CD4-positive, alpha-beta T cell (primary cell): Measurements from ENCODE around the gene LMTK3. TPM values are rescaled to one million over a fixed set of nuclear protein-coding genes. Genes with fewer than 3 reads are reported as not detected.

Source experiments
- ATAC-seq: fragments of 200-7000 bp; cut with Tn5 transposase; one replicate; pipeline ENCODE4 v1.10.0; 2022; ENCODE audit warnings: mild to moderate bottlenecking; ENCODE audit not compliant: poor library complexity
- CTCF ChIA-PET: fragments of 350-600 bp; sonication (Branson Sonifier 250); formaldehyde crosslinking; loops from one replicate; lab custom pipeline; 2021; ENCODE audit warnings: antibody characterized with exemption, inconsistent platforms; lab: Charles Lee
- POLR2A ChIA-PET: fragments of 350-600 bp; sonication (Branson Sonifier 250); formaldehyde crosslinking; loops from one replicate; lab custom pipeline; 2021; ENCODE audit warnings: antibody characterized with exemption, inconsistent platforms; lab: Charles Lee
- DNase-seq, 14 experiments: peaks; one replicate each; pipeline ENCODE4 v3.0.0-alpha.2; 2013 to 2020; ENCODE audit warnings: mixed read lengths in 2 of 14
- H3K27ac ChIP-seq, 2 donors: one replicate each; pipeline versions ENCODE4 v1.5.1 to v1.7.0; 2013; ENCODE audit warnings: low read length in 2 of 2, low read depth in 1 of 2, mild to moderate bottlenecking in 1 of 2
- H3K27me3 ChIP-seq, 2 experiments: 1 replicate in 1 of 2; 2 replicates in 1 of 2; pipeline versions ENCODE4 v1.6.1 to v1.7.0; 2013; ENCODE audit warnings: low read length in 2 of 2, control low read depth in 1 of 2, mild to moderate bottlenecking in 1 of 2, moderate library complexity in 1 of 2; ENCODE audit not compliant: insufficient read depth in 2 of 2, control insufficient read depth in 1 of 2
- H3K36me3 ChIP-seq: one replicate; pipeline ENCODE4 v1.6.1; 2013; ENCODE audit warnings: low read length, control low read depth; ENCODE audit not compliant: insufficient read depth
- H3K4me1 ChIP-seq: one replicate; pipeline ENCODE4 v1.6.1; 2013; ENCODE audit warnings: low read length, control low read depth; ENCODE audit not compliant: insufficient read depth
- H3K4me3 ChIP-seq: one replicate; pipeline ENCODE4 v1.5.1; 2013; ENCODE audit warnings: mild to moderate bottlenecking, low read length, moderate library complexity
- H3K9me3 ChIP-seq, 2 experiments: 1 replicate in 1 of 2; 2 replicates in 1 of 2; pipeline versions ENCODE4 v1.6.1 to v1.7.0; 2013; ENCODE audit warnings: low read length in 2 of 2, mild to moderate bottlenecking in 2 of 2, control low read depth in 1 of 2, moderate library complexity in 1 of 2; ENCODE audit not compliant: control insufficient read depth in 1 of 2, insufficient read depth in 1 of 2
- H3K27ac Mint-ChIP-seq: one replicate; pipeline ENCODE4 v1.8.0; 2020; ENCODE audit warnings: mixed read lengths
- H3K27me3 Mint-ChIP-seq: one replicate; pipeline ENCODE4 v1.8.0; 2021; ENCODE audit warnings: mixed read lengths
- H3K36me3 Mint-ChIP-seq: one replicate; pipeline ENCODE4 v1.8.0; 2021; ENCODE audit warnings: low read depth, mixed read lengths
- H3K4me1 Mint-ChIP-seq: one replicate; pipeline ENCODE4 v1.8.0; 2021; ENCODE audit warnings: low read depth, mixed read lengths
- H3K4me3 Mint-ChIP-seq: one replicate; pipeline ENCODE4 v1.8.0; 2020; ENCODE audit warnings: mild to moderate bottlenecking, mixed read lengths
- H3K9me3 Mint-ChIP-seq: one replicate; pipeline ENCODE4 v1.8.0; 2020; ENCODE audit warnings: mixed read lengths
- CTCF ChIP-seq: fragments of 200-600 bp; IDR thresholded peaks from one replicate; pipeline ENCODE4 v1.8.0; 2022; ENCODE audit warnings: antibody characterized with exemption, mild to moderate bottlenecking
- intact Hi-C, 2 experiments: fragments of 100-400 bp; cut with DNase I in 1 of 2; cut with micrococcal nuclease in 1 of 2; formaldehyde crosslinking; loops; one replicate each; pipeline versions ENCODE4 v1.15.1 to v1.9.0; 2023 to 2025; cut with DNase I, micrococcal nuclease
- total RNA-seq, 174 experiments: library from RNA in 2 of 174; stranded (reverse) in 2 of 174; gene quantifications; one replicate each; pipeline ENCODE4 v1.2.3 and lab custom pipeline; 2021 to 2026

Gene LMTK3
- total RNA-seq, 2 experiments from 2014 or later, result 15.6 to 18.9 TPM

DNA sequence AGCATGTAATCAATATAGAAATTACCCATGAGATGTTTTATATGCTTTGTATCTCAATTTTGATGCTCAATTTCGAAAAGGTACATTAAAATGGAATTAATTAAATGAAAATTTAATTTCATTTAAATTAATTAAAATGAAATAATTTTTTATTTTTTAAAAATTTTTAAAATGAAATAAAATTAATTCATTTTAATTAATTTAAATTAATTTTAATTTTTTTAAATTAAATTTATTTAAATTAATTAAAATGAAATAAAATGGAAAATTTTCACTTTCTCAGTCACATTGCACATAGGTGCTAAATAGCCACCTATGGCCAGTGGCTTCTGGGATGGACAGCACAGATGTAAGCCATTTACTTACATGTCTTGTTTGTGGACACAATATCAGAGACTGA, 36.1 kb upstream of the LMTK3 start:
- Histone ChIP-seq H3K4me1 (no peaks in the 10 kb centered on the region), H3K27me3 (peaks cover 0 to 2% of the 10 kb centered on the region in 2 experiments), H3K36me3 (no peaks in the 10 kb centered on the region), H3K4me3 (no peak overlapping the region), H3K9me3 (peaks cover 0 to 5% of the 10 kb centered on the region in 2 experiments), H3K27ac (no peak overlapping the region)
- Mint-ChIP-seq H3K4me3 (no peak overlapping the region), H3K27me3 (peaks cover 6% of the 10 kb centered on the region), H3K27ac (no peak overlapping the region), H3K4me1 (no peaks in the 10 kb centered on the region), H3K9me3 (no peaks in the 10 kb centered on the region), H3K36me3 (no peaks in the 10 kb centered on the region)
- DNase-seq (no peak), ATAC-seq (no peak)
- CTCF ChIA-PET, result no interaction called here
- POLR2A ChIA-PET, result no interaction called here
- TF ChIP-seq CTCF, result no peak
- intact Hi-C loops, result no loop called here

DNA sequence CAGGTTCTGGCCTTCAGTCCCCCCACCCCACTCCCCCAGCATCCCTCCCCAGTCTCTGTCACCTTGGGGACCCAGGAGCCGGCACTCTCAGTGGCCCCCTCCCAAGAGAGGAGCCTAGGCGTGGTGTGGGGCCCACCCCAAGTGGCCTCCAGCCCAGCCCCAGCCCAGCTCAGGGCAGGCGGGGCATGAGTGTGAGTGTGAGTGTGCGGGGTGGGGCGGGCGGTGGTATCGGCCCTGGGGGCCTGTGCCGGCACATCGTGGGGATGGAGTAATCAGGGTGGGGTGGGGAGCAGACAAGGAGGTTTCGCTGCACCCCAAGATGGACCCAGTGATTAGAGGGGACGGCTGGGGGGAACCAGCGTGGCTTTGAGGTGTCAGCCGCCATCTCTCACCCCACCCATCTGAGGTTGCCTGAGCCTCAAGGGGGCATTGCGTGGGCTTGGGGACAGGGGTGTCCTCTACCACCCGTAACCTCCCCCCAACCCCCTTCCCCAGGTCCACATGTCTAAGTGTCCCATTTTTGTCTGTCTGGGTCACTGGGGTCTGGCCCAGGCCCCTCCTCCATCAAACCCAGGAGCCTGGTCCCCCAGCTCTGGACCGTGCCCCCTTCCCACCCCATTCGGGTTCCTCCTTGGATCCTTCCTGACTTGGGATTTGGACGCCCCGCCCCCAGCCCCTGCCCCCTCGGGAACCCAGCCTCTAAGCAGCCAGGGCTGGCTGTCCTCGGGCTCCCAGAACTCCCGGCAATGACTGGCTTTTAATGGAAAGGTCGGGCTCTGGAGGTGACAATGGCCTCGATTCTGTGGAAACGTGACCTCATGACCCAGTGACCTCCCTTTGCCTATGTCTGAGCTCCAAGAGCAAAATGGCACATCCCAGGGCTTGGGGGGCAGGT, 33.5 kb upstream of the LMTK3 start:
- no peak overlapping the region for H3K27ac ChIP-seq
- Mint-ChIP-seq H3K4me3 (no peak overlapping the region), H3K4me1 (no peaks in the 10 kb centered on the region), H3K27me3 (no peaks in the 10 kb centered on the region), H3K36me3 (no peaks in the 10 kb centered on the region), H3K27ac (no peak overlapping the region), H3K9me3 (no peaks in the 10 kb centered on the region)
- ATAC-seq (no peak), DNase-seq (no peak)
- ChIA-PET POLR2A (no interaction called here), CTCF (no interaction called here)
- peaks cover 0 to 2% of the 10 kb centered on the region in 2 experiments for H3K27me3 ChIP-seq
- no peak overlapping the region for H3K4me3 ChIP-seq
- peaks cover 0 to 5% of the 10 kb centered on the region in 2 experiments for H3K9me3 ChIP-seq
- H3K4me1 ChIP-seq, result no peaks in the 10 kb centered on the region
- TF ChIP-seq CTCF, result no peak
- intact Hi-C loops, result no loop called here
- H3K36me3 ChIP-seq, result no peaks in the 10 kb centered on the region

DNA sequence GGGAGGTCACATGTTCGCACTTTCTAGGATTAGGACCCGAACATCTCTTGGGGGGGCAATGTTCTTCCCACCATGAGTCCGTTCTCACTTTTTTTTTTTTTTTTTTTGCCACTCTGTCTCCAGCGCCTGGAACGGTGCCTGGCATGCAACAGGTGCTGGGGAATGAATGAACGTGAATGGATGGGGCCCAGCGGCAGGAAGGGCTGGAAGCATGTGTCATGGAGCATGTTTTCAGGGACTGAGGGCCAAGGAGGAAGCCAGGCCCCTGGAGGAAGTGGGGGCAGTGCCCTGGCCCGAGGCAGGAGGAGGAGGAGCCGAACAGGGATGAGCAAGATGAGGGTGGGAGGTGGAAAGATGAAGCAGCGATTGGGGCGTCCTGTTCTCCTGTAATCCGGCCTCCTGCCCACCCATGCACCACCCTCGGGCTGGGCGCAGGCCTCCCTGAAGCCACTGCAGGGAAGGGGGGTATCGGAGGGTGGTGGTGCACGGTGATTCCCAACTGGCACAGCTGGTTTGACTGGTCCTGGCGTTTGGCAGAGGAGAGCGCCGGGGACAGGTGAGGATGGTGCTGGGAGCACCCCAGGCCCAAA, 31.6 kb upstream of the LMTK3 start:
- Mint-ChIP-seq H3K9me3 (no peaks in the 10 kb centered on the region), H3K27me3 (no peaks in the 10 kb centered on the region), H3K4me1 (no peaks in the 10 kb centered on the region), H3K27ac (no peak overlapping the region), H3K4me3 (no peak overlapping the region), H3K36me3 (no peaks in the 10 kb centered on the region)
- DNase-seq (no peak), ATAC-seq (no peak)
- Histone ChIP-seq H3K27ac (no peak overlapping the region), H3K9me3 (peaks cover 0 to 1% of the 10 kb centered on the region in 2 experiments), H3K4me3 (no peak overlapping the region), H3K27me3 (peaks cover 0 to 2% of the 10 kb centered on the region in 2 experiments), H3K36me3 (no peaks in the 10 kb centered on the region), H3K4me1 (no peaks in the 10 kb centered on the region)
- CTCF ChIA-PET, result no interaction called here
- POLR2A ChIA-PET, result no interaction called here
- no peak for TF ChIP-seq CTCF
- intact Hi-C loops, result no loop called here
